BE2C (cell line): ENCODE results near the gene PRX.

ENCODE experiments used
- DNase-seq: peaks from one replicate; pipeline ENCODE4 v3.0.0-alpha.2; 2020
- H3K27me3 ChIP-seq: fragments of 250-450 bp; sonication (Bioruptor Pico); 2 replicates; pipeline ENCODE4 v1.5.1; 2020; ENCODE audit warnings: mild to moderate bottlenecking
- H3K36me3 ChIP-seq: fragments of 250-450 bp; sonication (Bioruptor Pico); 2 replicates; pipeline ENCODE4 v1.5.1; 2020; ENCODE audit warnings: mild to moderate bottlenecking
- H3K4me1 ChIP-seq: fragments of 250-450 bp; sonication (Bioruptor Pico); 2 replicates; pipeline ENCODE4 v1.5.1; 2020
- H3K4me3 ChIP-seq: 2 replicates; pipeline ENCODE4 v1.5.1; 2011; ENCODE audit warnings: low read depth, low read length
- H3K9me3 ChIP-seq: fragments of 250-450 bp; sonication (Bioruptor Pico); 2 replicates; pipeline ENCODE4 v1.5.1; 2020
- TF ChIP-seq, protein P1 (sequence below): IDR thresholded peaks from 2 replicates; pipeline ENCODE4 v1.5.1; 2012; ENCODE audit warnings: mild to moderate bottlenecking, low read depth, low read length

The PRX gene

DNA sequence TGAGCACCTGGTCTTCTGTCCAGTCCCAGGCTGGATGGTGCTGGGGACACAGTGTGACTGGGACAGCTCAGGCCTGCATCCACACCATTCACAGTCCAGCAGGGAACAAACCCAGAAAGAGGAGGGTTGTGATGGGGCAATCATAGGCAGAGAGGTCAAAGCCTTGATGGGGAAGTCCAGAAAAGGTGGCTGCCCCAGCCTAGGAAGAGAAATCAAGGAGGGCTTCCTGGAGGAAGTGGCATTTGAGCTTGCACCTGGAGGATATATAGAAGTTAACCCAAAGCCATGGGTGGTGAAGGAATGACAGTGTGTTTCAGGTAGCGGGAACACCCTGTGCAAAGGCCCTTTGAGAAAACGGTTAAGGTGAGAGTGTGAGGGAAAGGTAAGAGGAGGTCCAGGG lies 2.6 kb upstream of the PRX start:
- TF ChIP-seq, protein P1, sequence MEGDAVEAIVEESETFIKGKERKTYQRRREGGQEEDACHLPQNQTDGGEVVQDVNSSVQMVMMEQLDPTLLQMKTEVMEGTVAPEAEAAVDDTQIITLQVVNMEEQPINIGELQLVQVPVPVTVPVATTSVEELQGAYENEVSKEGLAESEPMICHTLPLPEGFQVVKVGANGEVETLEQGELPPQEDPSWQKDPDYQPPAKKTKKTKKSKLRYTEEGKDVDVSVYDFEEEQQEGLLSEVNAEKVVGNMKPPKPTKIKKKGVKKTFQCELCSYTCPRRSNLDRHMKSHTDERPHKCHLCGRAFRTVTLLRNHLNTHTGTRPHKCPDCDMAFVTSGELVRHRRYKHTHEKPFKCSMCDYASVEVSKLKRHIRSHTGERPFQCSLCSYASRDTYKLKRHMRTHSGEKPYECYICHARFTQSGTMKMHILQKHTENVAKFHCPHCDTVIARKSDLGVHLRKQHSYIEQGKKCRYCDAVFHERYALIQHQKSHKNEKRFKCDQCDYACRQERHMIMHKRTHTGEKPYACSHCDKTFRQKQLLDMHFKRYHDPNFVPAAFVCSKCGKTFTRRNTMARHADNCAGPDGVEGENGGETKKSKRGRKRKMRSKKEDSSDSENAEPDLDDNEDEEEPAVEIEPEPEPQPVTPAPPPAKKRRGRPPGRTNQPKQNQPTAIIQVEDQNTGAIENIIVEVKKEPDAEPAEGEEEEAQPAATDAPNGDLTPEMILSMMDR = no peak
- no peaks in the 10 kb centered on the region for H3K9me3 ChIP-seq
- no peaks in the 10 kb centered on the region for H3K36me3 ChIP-seq
- no peak overlapping the region for H3K4me3 ChIP-seq
- no peaks in the 10 kb centered on the region for H3K4me1 ChIP-seq
- DNase-seq = no peak
- H3K27me3 ChIP-seq = no peaks in the 10 kb centered on the region

DNA sequence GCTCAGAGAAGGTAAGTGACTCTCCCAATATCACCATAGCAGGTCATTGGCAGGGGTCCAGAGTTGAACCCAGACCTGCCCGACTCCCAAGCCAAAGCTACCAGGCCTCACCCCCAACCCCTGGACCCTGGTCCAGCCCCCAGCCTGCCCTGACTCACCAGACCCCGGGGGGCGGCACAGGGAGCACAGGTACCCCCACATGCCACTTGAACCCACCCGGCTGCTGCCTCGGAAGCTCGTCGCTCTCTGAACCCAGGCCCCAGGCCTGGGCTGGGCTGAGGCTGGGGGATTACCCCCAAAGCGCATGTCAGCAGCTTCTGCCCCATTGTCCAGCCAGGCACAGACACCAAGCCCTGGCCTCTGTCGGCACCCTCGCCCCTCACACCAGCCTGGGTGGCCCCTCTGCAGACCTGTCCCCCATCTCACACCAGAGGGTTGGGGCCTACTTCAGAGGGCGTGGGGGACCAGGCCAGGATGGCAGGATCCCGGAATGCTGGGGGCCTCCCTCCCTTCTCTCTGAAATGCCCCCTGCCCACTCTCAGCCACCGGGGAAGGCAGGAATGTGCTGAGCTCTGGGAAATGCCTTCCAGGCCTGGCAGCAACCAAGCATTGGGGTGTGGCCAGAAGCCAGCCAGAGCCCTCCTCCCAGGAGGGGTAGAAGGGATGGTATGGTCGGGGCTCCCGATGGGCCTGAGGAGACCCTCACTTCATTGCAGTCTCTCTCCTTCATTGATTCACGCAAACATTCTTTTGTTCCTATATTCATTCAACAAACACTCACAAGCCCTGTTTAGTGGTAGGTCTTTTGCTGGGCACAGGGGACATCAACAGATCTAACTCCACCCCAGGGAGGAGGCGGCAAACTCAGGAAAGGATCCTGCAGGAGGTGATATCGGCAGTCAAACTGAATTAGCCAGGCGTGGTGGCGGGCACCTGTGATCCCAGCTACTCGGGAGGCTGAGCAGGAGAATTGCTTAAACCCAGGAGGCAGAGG lies 1.7 kb upstream of the PRX start:
- DNase-seq = no peak
- TF ChIP-seq, protein P1 = no peak
- Histone ChIP-seq H3K9me3 (no peaks in the 10 kb centered on the region), H3K27me3 (no peaks in the 10 kb centered on the region), H3K36me3 (no peaks in the 10 kb centered on the region), H3K4me1 (no peaks in the 10 kb centered on the region), H3K4me3 (no peak overlapping the region)

DNA sequence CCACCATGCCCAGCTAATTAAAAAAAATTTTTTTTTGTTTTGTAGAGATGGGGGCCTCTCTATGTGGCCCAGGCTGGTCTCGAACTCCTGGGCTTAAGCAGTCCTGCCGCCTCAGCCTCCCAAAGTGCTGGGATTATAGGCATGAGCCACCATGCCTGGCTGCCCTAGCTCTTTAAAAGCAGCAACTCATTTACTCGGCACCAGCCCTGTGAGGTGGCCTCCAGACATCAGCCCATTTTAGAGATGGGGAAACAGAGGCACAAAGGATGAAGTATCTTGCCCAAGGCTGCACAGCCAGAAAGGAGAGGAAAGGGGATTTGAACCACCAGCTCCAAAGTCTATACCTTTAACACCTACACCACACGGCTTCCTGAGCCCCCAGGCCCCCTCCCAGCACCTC lies 312 bp downstream of the PRX start:
- no peak overlapping the region for H3K4me3 ChIP-seq
- no peaks in the 10 kb centered on the region for H3K36me3 ChIP-seq
- H3K9me3 ChIP-seq = no peaks in the 10 kb centered on the region
- no peaks in the 10 kb centered on the region for H3K27me3 ChIP-seq
- TF ChIP-seq, protein P1 = no peak
- DNase-seq = no peak
- no peaks in the 10 kb centered on the region for H3K4me1 ChIP-seq

DNA sequence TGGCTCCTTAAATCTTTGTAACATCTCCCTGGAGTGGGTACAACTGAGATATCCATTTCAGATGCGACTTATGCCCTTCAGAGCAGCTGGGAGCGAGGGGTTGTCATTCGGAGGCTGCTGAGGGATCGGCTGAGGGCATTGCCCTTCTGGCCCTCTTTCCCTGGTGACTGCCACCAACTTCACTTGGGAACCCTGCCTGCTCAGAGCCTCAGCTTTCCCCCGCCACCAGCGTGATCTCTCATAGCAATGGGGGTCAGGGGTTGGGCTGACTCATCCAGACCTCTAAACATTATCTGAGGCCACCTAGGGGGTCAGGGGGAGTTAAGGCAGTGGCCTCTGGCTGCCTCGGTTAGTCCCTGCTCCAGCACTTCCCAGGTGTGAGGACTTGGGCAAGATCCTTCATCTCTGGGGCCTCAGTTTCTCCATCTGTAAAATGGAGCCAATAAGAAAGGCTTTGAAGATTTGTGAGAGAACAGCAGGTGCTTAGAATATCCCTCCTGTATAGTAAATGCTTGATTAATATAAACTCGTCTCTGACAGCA lies 1.1 kb downstream of the PRX start:
- no peak for DNase-seq
- Histone ChIP-seq H3K4me3 (no peak overlapping the region), H3K36me3 (no peaks in the 10 kb centered on the region), H3K4me1 (no peaks in the 10 kb centered on the region), H3K27me3 (no peaks in the 10 kb centered on the region), H3K9me3 (no peaks in the 10 kb centered on the region)
- TF ChIP-seq, protein P1 = no peak

DNA sequence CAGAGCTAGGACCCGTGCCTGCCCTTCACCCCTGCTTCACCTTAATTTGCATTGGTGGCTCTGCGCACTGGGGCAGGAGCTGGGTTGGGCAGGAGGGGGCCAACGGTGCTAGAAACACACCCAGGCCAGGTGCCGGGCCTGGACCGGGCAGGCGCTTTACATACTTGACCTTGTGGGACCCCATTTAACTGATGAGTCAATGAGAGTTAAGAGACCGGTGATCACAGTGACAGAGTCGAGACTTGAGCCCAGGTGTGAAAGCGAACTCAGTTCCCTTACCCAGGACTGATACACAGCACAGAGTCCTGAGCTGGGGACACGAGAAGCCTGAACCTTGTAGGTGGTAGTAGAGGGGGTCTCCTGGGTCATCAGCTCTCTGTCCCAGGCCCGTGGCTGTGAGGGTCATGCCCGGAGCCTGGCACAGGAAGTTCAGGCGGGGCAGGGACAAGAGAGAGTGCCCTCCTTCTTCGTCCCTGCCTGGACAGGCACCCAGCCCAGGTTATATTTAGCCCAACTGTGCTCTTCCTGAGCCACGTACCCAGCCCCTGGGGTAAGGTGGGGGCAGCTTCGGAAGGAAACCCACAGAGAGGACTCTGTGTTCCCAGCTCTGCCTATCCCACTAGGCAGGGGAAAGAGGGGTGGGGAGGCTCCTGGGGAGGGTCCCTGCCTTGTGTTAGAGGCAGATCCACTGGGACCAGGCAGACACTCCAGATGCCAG lies 1.9 kb downstream of the PRX start:
- Histone ChIP-seq H3K27me3 (no peaks in the 10 kb centered on the region), H3K9me3 (no peaks in the 10 kb centered on the region), H3K36me3 (no peaks in the 10 kb centered on the region), H3K4me3 (no peak overlapping the region), H3K4me1 (no peaks in the 10 kb centered on the region)
- TF ChIP-seq, protein P1 = no peak
- no peak for DNase-seq
